WERI-Rb-1 (cell line): Measurements from ENCODE around the gene PRDX3.

Experiments
- DNase-seq: peaks from one replicate; pipeline ENCODE4 v3.0.0-alpha.2; 2020
- H3K27ac ChIP-seq: fragments of 250-450 bp; sonication (Bioruptor Pico); 2 replicates; pipeline ENCODE4 v1.5.1; 2020; ENCODE audit warnings: mild to moderate bottlenecking, moderate library complexity
- H3K27me3 ChIP-seq: fragments of 250-450 bp; sonication (Bioruptor Pico); 2 replicates; pipeline ENCODE4 v1.5.1; 2021; ENCODE audit warnings: mild to moderate bottlenecking, low read depth, moderate library complexity; ENCODE audit not compliant: insufficient read depth, severe bottlenecking
- H3K36me3 ChIP-seq: fragments of 250-450 bp; sonication (Bioruptor Pico); 2 replicates; pipeline ENCODE4 v1.5.1; 2020; ENCODE audit warnings: mild to moderate bottlenecking, moderate library complexity
- H3K4me3 ChIP-seq: 2 replicates; pipeline ENCODE4 v1.5.1; 2011; ENCODE audit warnings: low read depth, mild to moderate bottlenecking, control low read depth, low read length
- H3K9me3 ChIP-seq: fragments of 250-450 bp; sonication (Bioruptor Pico); 2 replicates; pipeline ENCODE4 v1.5.1; 2021; ENCODE audit warnings: mild to moderate bottlenecking, moderate library complexity; ENCODE audit not compliant: severe bottlenecking
- CTCF ChIP-seq: IDR thresholded peaks from 2 replicates; pipeline ENCODE4 v1.5.1; 2011; ENCODE audit warnings: low read depth, mild to moderate bottlenecking, control low read depth, inconsistent platforms, low read length

Gene PRDX3

GRCh38 chr10:119165171-119166117 lies 13.2 kb downstream of the PRDX3 start, which contains the start of gene SFXN4:
Gene SFXN4 (minus strand): TSS chr10:119165714. CDS start chr10:119165647, 67 bp downstream.
- H3K4me3 ChIP-seq: peak within 1 kb of the TSS; percentile 87
- peak; percentile 82 for DNase-seq
- peaks cover 58% of the 10 kb centered on the region for H3K36me3 ChIP-seq
- no peak for TF ChIP-seq CTCF
- H3K27ac ChIP-seq: peak within 1 kb of the TSS; percentile 91
- H3K9me3 ChIP-seq: no peaks in the 10 kb centered on the region
- H3K27me3 ChIP-seq: no peaks in the 10 kb centered on the region

GRCh38 chr10:119162452-119163092 lies 16.0 kb downstream of the PRDX3 start:
- no peak overlapping the region for H3K27ac ChIP-seq
- TF ChIP-seq CTCF: no peak
- no peak for DNase-seq
- H3K9me3 ChIP-seq: no peaks in the 10 kb centered on the region
- no peak overlapping the region for H3K4me3 ChIP-seq
- no peaks in the 10 kb centered on the region for H3K27me3 ChIP-seq
- peaks cover 54% of the 10 kb centered on the region for H3K36me3 ChIP-seq

- H3K27me3 ChIP-seq: no peaks in the 10 kb centered on the region
- no peak for DNase-seq
- H3K9me3 ChIP-seq: no peaks in the 10 kb centered on the region
- H3K4me3 ChIP-seq: no peak overlapping the region
- H3K36me3 ChIP-seq: peaks cover 50% of the 10 kb centered on the region
- no peak overlapping the region for H3K27ac ChIP-seq
- TF ChIP-seq CTCF: no peak
Observed at GRCh38 chr10:119161680-119162451, 16.7 kb downstream of the PRDX3 start.

GRCh38 chr10:119159332-119159731 lies 19.3 kb downstream of the PRDX3 start:
- H3K27me3 ChIP-seq: no peaks in the 10 kb centered on the region
- no peak overlapping the region for H3K27ac ChIP-seq
- no peak for DNase-seq
- H3K4me3 ChIP-seq: no peak overlapping the region
- H3K9me3 ChIP-seq: no peaks in the 10 kb centered on the region
- TF ChIP-seq CTCF: no peak
- peaks cover 74% of the 10 kb centered on the region for H3K36me3 ChIP-seq

GRCh38 chr10:119153661-119154060 lies 25.0 kb downstream of the PRDX3 start:
- H3K9me3 ChIP-seq: no peaks in the 10 kb centered on the region
- H3K27me3 ChIP-seq: no peaks in the 10 kb centered on the region
- TF ChIP-seq CTCF: no peak
- H3K36me3 ChIP-seq: peaks cover 69% of the 10 kb centered on the region
- DNase-seq: no peak
- no peak overlapping the region for H3K4me3 ChIP-seq
- H3K27ac ChIP-seq: no peak overlapping the region
